Thyroid gland (tissue), 4 donors: Measurements from ENCODE around the gene CEP83. TPM values are rescaled to one million over a fixed set of nuclear protein-coding genes. Genes with fewer than 3 reads are reported as not detected.
"Not testable (repeated sequence)": the region's sequence is repeated elsewhere in the genome, so short reads cannot be mapped to it uniquely, and the experiment has no call there.

Experiments
- DNase-seq, 2 donors: peaks; one replicate each; pipeline ENCODE4 v3.0.0-alpha.2; 2019
- H3K27ac ChIP-seq, 3 donors: fragments of 200-600 bp; sonication (generic); 1 replicate in 2 of 3; 2 replicates in 1 of 3; pipeline ENCODE4 v1.5.1; 2016 to 2019; ENCODE audit warnings: mild to moderate bottlenecking in 1 of 3, moderate library complexity in 1 of 3
- H3K27me3 ChIP-seq: fragments of 200-600 bp; sonication (generic); one replicate; pipeline ENCODE4 v1.5.1; 2019
- H3K36me3 ChIP-seq, 2 donors: fragments of 200-600 bp; sonication (generic); one replicate each; pipeline ENCODE4 v1.5.1; 2016 to 2019
- H3K4me1 ChIP-seq, 2 donors: fragments of 200-600 bp; sonication (generic); one replicate each; pipeline ENCODE4 v1.5.1; 2017 to 2019
- H3K4me3 ChIP-seq, 3 donors: fragments of 200-600 bp; sonication (generic); replicated peaks in 1 of 3; 1 replicate in 2 of 3; 2 replicates in 1 of 3; pipeline ENCODE4 v1.5.1; 2016; ENCODE audit warnings: mild to moderate bottlenecking in 1 of 3
- H3K9me3 ChIP-seq: fragments of 200-600 bp; sonication (generic); one replicate; pipeline ENCODE4 v1.5.1; 2017
- POLR2A ChIP-seq, 2 donors: fragments of 450-650 bp; IDR thresholded peaks; one replicate each; pipeline ENCODE4 v1.6.1; 2017; ENCODE audit warnings: antibody characterized with exemption in 2 of 2, mild to moderate bottlenecking in 2 of 2, moderate library complexity in 1 of 2
- WGBS, 2 donors: methylation state at CpG; one replicate each; pipeline ENCODE4 v1.1.5; 2017; 5-methylcytosine and 5-hydroxymethylcytosine counted together
- intact Hi-C: fragments of 100-400 bp; cut with DNase I; formaldehyde crosslinking; loops from one replicate; pipeline ENCODE4 v1.15.1; 2023
- total RNA-seq, 4 donors: library from RNA; depleted of rRNA; stranded (reverse); fragments of >200 nt; gene quantifications; one replicate each; pipeline ENCODE4 v1.2.3, GENCODE V29; 2016
- TF ChIP-seq, protein P1 (sequence below), 6 experiments: fragments of 200-600 bp in 3 of 6; fragments of 450-650 bp in 3 of 6; sonication (generic) in 3 of 6; IDR thresholded peaks; one replicate each; pipeline ENCODE4 v1.5.1; 2016 to 2019; ENCODE audit warnings: antibody characterized with exemption in 6 of 6, mild to moderate bottlenecking in 2 of 6, inconsistent platforms in 1 of 6, moderate library complexity in 1 of 6

CEP83 gene
- total RNA-seq, 4 donors from 2014 or later: 24.1 to 41.9 (median 29.4) TPM

DNA sequence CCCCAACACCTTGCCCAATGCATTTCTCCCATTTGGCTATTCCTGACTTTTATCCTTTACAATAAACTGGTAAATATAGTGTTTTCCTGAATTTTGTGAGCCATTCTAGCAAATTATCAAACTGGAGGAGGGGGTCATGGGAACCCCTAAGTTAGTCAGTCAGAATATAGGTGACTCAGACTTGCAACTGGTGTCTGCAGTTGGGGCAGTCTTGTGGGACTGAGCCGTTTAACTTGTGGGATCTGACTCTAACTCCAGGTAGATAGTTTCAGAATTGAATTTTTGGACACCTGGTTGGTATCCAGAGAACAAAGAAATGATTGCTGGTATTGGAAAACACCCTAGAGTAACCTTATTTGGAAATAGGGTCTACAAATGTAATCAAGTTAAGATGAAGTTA is 133.4 kb downstream of the CEP83 start:
- Histone ChIP-seq H3K4me3 (no peak overlapping the region), H3K27ac (no peak overlapping the region), H3K36me3 (no peaks in the 10 kb centered on the region), H3K9me3 (no peaks in the 10 kb centered on the region), H3K4me1 (no peaks in the 10 kb centered on the region), H3K27me3 (no peaks in the 10 kb centered on the region)
- WGBS, 2 donors: 86 to 92% methylated on average over 1 of the region's 1 CpG
- no peak for DNase-seq
- TF ChIP-seq POLR2A (IDR thresholded peaks at IDR 0.05): no peak
- TF ChIP-seq, protein P1, sequence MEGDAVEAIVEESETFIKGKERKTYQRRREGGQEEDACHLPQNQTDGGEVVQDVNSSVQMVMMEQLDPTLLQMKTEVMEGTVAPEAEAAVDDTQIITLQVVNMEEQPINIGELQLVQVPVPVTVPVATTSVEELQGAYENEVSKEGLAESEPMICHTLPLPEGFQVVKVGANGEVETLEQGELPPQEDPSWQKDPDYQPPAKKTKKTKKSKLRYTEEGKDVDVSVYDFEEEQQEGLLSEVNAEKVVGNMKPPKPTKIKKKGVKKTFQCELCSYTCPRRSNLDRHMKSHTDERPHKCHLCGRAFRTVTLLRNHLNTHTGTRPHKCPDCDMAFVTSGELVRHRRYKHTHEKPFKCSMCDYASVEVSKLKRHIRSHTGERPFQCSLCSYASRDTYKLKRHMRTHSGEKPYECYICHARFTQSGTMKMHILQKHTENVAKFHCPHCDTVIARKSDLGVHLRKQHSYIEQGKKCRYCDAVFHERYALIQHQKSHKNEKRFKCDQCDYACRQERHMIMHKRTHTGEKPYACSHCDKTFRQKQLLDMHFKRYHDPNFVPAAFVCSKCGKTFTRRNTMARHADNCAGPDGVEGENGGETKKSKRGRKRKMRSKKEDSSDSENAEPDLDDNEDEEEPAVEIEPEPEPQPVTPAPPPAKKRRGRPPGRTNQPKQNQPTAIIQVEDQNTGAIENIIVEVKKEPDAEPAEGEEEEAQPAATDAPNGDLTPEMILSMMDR (IDR thresholded peaks at IDR 0.05): no peak
- intact Hi-C loops: no loop called here

DNA sequence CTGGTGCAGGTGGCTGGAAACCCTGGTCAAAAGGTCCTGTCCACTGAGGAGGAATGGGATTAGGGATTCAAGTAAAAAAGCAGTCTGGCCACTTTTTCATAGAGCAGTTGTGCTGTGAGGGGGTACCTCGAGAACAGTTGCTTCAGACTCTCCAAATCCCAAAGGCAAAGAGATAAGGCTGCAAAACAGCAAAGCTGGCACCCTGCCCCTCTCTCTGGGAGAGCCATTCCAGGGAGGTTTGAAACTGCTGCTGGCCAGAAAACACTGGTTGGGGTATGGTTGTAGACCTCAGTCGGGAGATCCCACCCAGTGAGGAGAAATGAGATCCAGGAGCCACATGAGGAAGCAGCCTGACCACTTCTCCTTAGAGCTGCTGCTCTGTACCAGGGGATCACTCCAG is 137.3 kb downstream of the CEP83 start:
- Histone ChIP-seq H3K4me3 (no peak overlapping the region), H3K36me3 (no peaks in the 10 kb centered on the region), H3K27ac (no peak overlapping the region), H3K27me3 (no peaks in the 10 kb centered on the region), H3K4me1 (no peaks in the 10 kb centered on the region), H3K9me3 (no peaks in the 10 kb centered on the region)
- 97 to 100% methylated on average over 2 of the region's 2 CpGs for WGBS, 2 donors
- intact Hi-C loops: no loop called here
- TF ChIP-seq, protein P1 (IDR thresholded peaks at IDR 0.05): no peak
- TF ChIP-seq POLR2A (IDR thresholded peaks at IDR 0.05): no peak
- DNase-seq: no peak

DNA sequence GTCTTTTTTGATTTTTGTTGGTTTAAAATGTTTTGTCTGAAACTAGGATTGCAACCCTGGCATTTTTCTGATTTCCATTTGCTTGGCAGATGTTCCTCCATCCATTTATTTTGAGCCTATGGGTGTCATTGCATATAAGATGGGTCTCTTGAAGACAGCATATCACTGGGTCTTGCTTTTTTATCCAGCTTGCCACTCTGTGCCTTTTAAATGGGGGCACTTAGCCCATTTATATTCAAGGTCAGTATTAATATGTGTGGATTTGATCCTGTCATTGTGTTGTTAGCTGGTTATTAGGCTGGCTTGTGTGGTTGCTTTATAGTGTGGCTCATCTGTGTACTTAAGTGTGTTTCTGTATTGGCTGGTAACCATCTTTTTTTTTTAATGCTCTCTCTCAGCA is 139.6 kb downstream of the CEP83 start:
- Histone ChIP-seq H3K4me3 (no peak overlapping the region), H3K27me3 (no peaks in the 10 kb centered on the region), H3K36me3 (no peaks in the 10 kb centered on the region), H3K27ac (no peak overlapping the region), H3K4me1 (no peaks in the 10 kb centered on the region), H3K9me3 (no peaks in the 10 kb centered on the region)
- intact Hi-C loops: no loop called here
- TF ChIP-seq, protein P1 (IDR thresholded peaks at IDR 0.05): no peak
- no peak for TF ChIP-seq POLR2A (IDR thresholded peaks at IDR 0.05)
- no peak for DNase-seq

GRCh38 chr12:94318181-94318580 is 141.5 kb downstream of the CEP83 start:
- intact Hi-C loops: no loop called here
- TF ChIP-seq, protein P1 (IDR thresholded peaks at IDR 0.05): no peak
- TF ChIP-seq POLR2A (IDR thresholded peaks at IDR 0.05): no peak
- Histone ChIP-seq H3K27me3 (no peaks in the 10 kb centered on the region), H3K36me3 (no peaks in the 10 kb centered on the region), H3K27ac (no peak overlapping the region), H3K9me3 (no peaks in the 10 kb centered on the region), H3K4me3 (no peak overlapping the region), H3K4me1 (no peaks in the 10 kb centered on the region)
- DNase-seq: no peak
- 66 to 90% methylated on average over 1 of the region's 1 CpG for WGBS, 2 donors

- DNase-seq, H3K9me3 ChIP-seq, H3K36me3 ChIP-seq, H3K4me3 ChIP-seq, H3K27ac ChIP-seq, H3K4me1 ChIP-seq, H3K27me3 ChIP-seq, intact Hi-C loops: not testable (repeated sequence)
- WGBS, 2 donors: 99% methylated on average over 2 of the region's 2 CpGs
Observed at GRCh38 chr12:94316600-94316999, 143.1 kb downstream of the CEP83 start.

- intact Hi-C loops: no loop called here
- no peak for DNase-seq
- 100% methylated on average over 1 of the region's 1 CpG for WGBS, 2 donors
Observed at GRCh38 chr12:94312378-94312777, 147.3 kb downstream of the CEP83 start.

More at GRCh38 chr12:94312378-94312777, 147.3 kb downstream of the CEP83 start:
- Histone ChIP-seq H3K27ac (no peak overlapping the region), H3K4me1 (peaks cover 0 to 8% of the 10 kb centered on the region in 2 donors), H3K9me3 (no peaks in the 10 kb centered on the region), H3K27me3 (no peaks in the 10 kb centered on the region), H3K36me3 (no peaks in the 10 kb centered on the region), H3K4me3 (no peak overlapping the region)
- TF ChIP-seq, protein P1 (IDR thresholded peaks at IDR 0.05): no peak
- no peak for TF ChIP-seq POLR2A (IDR thresholded peaks at IDR 0.05)
